NCI-H1417 treated with DMSO at 0.1 percent for 48 hours (cell line): ENCODE data around the gene KRT1.

Experiments
- DNase-seq: peaks from one replicate; lab custom pipeline; 2025; lab: John Stamatoyannopoulos, UW

Gene KRT1

DNA sequence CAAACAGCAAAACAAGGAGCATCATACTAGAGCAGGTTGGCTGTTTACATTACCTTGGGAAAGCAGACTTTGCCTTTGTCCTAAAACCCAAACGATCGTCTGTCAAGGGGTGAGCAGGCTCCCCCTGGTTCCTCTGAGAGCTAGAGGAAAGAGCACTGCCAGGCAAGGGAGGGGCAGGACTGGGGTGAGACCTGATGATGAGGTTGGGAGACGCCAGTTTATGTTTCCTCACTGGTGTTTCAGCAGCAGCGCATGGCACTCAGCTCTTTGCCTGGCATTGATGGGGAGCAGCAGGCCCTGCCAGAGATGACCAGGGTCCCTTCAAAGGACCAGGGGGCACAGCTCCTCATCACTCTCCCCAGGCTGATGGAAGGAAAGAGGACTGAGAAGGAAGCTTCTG is 20.3 kb downstream of the KRT1 start:
- no peak for DNase-seq

DNA sequence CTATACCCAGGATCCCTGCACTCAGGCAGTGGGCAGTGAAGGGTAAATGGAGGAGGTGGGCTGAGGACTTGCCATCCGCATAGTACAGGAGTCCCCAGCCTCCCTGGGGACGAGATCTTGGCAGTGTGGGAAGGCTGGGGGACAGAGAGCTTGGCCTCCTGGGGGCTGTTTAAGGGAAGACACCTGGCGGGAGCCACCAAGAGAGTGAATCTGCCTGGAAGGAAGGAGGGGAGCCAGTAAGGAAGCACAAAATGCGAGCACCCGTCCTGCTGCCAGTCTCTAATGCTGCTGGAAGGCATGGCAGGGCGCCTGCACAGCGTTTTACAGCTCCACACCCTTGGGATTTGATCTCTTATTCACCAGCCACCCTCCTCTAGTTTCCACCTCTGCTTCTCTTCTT is 20.8 kb downstream of the KRT1 start:
- DNase-seq = no peak

DNA sequence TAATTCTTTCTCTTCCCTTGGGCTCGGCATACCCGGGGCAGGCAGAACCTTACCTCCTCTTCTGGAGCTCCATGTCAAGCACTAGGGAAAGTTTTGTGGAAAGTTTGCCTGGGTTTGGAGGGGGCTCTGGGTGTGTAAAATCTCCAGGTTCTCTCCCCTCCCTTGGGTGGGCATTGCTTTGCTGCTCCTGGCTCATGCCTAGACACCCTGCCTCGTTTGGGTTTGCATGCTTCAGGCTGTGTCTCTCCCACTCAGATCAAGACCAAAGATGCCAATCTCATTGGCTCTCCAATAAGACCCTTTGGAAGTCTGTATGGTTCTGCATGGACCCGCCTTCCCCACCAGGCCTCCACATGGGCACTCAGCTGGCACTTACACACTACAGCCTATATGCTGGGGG is 22.0 kb downstream of the KRT1 start:
- no peak for DNase-seq

DNA sequence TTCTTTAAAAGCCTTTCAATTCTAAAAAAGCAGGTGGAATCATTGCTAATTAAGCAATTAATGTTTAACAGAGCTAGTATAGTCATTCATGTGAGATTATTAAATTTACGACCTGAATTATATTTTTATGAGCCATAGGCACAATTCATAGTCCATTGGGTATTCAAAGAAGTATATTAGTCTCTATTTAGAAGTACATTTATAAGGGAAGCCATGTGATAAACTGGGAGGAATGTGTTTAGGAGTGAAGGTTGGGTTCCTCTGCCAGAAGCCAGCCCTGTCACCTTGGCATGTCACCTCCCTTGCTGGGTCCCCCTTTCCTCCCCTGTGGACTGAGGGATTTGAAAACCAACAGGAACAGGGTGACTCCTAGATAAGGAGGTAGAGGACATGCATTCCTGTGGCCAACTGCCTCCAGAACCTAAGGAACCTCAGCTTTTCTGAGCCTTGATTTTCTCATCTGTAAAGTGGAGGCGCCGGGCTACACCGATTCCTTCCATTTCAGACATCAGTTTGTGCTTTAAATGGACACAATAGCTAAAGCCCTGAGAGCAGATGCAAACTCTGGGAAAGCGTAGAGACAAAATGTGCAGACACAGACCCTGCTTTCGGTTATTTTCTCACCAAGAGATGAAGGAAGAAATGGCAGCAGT is 22.8 kb downstream of the KRT1 start:
- DNase-seq = no peak

DNA sequence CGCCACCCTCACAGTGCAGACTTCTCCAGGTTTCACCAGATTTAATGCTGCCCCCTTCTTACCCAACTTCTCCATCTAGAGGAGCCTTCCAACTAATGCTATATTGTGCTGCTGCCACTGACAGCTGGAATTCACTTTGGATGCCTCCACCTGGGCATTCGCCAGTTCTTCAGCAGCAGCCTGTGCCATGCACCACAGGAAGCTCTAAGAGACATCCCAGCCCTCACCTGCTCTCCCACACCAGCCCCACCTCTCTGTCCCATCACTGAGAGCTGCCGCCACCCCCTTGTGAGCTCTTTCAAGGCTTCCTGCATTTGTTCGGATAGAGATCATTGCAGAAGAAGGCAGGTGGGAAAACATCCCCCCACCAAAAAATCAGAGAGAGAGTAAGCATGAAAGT is 23.6 kb downstream of the KRT1 start:
- no peak for DNase-seq

DNA sequence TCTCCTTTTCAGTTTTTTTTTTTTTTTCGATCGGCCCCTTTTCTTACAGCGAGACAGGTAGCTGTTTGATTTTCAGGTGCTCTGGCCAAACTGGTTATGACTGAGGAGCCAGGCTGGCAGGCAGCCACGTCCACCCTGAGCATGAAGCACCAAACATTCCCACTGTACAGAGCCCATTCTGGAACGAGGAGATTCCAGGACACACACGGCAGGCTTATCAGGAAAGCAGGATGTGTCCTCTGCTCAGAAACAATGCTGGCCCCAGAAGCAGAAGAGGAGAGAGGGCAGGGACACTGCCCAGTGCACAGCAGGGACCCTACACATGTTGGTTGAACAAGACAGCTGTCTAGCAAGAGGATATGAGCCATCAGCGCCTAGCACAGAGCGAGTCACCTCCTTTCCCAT is 24.5 kb downstream of the KRT1 start:
- no peak for DNase-seq

DNA sequence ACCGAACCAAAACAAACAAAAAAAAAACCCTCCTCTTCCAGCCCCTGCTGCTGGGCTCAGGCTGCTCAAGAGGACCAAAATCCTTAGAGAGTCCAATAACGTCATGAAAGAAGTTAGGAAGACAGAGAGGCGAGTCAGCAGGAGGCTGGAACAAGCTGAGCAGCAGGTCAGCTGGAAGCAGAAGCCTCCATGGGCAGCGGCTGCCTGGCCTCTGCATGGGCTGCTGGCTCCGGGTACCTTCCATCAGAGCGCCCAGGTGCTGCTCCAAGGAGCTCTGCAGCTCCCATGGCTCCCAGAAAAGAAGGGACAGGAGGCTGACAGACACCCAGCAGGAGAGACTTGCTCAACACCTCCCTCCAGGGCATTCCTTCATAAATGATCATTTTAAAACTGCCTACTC is 25.0 kb downstream of the KRT1 start:
- DNase-seq = no peak

DNA sequence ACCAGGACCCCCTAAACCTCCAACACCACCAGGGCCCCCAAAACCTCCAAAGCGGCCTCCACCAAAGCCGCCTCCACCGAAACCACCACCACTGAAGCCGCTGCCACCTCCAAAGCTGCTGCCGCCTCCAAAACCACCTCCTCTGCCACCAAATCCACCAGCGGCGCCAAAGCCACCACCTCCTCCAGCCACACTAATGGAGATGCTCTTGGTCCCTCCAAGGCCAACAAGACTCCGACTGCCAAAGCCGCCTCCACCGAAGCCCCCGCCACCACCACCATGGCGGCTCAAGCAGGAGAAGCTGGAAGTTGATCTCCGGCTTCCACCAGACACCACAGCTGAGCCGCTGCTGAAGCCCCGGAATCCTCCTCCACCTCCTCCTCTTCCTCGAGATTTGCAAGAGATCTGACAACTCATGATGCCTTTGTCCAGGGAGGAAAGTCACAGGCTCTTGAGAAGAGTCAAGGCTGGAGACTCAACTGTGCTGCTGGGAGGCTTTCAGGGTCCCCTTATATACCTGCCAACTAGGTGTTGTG is 28.4 kb downstream of the KRT1 start, which contains the start of gene KRT2:
Gene KRT2, minus strand, starts transcription at position 486 of the 536 bp plus-strand sequence. Its CDS starts 69 bp downstream, at position 417.
- no peak for DNase-seq

DNA sequence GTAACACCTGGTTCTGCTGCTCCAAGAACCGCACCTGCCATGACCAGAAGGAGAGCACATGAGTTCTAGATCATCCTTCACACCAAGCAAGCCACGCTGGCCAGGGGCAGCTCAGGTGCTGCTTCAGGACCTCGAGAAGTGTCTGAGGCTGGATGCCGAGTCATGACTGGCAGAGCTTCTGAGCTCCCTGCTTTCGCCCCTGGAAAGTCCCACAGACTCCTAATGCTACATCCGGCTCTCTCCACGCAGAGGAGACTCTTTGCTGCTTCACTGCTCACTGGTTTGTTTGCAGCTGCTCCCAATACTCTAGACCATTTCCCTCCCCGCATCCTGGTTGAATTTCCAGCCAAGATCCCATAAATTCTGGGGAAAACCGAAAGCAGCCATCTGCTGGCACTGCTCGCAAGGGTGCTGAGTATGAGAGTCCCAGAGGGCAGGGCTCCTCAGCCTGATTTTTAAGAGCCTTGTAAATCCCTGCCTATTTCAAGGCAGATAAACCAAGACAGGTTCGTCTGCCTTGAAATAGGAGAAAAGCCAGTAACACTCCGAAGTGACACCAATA is 29.6 kb downstream of the KRT1 start:
- no peak for DNase-seq

DNA sequence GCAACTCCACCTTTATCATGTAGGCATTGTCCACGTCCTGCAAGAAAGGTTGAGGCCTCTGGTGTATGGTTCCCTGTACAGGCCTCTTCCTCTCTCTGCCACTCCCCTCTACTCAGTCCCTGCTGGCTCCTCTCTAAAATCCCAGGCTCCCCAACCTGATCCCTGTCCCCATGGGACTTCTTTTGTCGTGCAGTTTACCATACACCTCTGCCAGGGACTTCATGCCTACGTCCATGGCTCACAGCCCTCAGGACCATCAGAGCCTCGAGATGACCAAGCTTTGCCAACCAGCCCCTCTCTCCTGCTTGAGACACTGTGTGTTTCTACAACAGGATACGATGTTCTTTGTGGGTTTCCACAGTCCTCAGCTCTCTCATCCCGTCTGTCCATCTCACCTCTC is 31.1 kb downstream of the KRT1 start:
- DNase-seq = no peak

DNA sequence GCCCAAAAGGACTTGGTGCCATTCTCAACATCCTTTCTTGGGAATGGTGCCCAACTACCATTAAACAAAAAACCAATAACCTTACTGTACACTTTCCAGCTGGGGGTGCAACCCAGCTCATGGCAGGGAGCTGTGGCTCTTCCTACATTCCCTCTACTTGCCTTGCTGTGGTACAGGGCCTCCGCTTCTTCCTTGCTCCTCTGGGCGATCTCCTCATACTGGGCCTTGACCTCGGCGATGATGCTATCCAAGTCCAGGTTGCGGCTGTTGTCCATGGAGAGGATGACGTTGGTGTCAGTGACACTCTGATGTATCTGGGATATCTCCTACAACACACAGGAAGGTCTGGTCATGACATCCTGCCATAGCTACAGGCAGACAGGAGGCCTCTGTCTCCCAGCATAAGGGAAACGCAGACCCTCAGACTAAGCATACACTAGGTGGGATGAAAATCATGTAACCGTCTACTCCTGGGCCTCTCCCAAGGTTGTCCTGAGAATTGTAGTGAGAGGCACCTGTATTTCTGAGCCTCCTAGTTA is 32.1 kb downstream of the KRT1 start:
- no peak for DNase-seq

DNA sequence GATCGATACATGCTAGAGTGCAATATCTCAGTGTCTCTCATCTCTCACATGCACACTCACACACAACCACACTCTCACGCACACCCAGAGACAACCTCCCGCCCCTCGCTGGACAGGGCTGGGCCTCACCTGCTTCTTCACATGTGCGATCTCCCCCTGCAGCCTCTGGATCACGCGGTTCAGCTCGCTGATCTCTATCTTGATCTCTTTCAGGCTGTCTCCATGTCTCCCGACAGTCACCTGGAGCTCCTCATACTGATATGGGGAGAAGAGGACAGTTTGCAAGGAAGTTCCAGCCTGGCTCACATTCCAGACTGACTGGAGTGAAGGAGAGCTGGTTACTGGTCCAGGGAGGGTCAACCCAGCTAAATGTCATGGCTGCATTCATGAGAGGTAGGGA is 32.6 kb downstream of the KRT1 start:
- no peak for DNase-seq

DNA sequence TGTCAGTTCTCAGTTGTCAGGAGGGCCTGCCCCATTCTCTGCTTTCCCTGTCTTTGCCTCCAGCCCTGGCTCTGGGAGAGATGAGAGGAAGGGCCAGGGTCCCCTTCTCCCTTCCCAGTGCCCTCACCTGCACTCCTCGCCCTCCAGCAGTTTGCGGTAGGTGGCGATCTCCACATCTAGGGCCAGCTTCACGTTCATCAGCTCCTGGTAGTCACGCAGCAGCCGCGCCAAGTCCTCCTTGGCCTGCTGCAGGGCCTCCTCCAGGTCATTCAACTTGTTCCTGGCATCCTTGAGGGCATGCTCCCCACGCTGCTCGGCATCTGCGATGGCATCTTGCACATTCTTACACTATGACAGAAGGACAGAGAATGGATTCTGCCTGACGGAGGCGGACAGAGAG is 33.6 kb downstream of the KRT1 start:
- no peak for DNase-seq

DNA sequence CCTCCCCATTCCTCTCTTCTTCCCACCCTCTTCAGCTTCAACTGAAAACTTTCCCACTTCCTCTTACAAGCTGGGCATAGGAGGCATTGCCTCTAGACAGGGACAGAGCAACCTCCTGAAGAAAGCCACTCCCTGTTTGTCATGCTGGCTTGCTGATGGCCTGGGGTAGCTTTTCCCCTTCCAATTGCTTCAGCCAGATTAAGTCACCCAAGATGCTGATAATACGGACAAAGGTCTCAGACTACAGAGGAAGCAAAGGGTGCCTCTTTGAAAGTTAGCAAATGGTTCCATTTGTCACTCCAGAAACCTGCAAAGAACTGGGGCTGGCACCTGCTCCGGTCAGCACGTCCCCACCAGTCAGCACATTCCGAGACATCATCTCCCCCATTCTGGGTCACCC is 34.2 kb downstream of the KRT1 start:
- DNase-seq = no peak

DNA sequence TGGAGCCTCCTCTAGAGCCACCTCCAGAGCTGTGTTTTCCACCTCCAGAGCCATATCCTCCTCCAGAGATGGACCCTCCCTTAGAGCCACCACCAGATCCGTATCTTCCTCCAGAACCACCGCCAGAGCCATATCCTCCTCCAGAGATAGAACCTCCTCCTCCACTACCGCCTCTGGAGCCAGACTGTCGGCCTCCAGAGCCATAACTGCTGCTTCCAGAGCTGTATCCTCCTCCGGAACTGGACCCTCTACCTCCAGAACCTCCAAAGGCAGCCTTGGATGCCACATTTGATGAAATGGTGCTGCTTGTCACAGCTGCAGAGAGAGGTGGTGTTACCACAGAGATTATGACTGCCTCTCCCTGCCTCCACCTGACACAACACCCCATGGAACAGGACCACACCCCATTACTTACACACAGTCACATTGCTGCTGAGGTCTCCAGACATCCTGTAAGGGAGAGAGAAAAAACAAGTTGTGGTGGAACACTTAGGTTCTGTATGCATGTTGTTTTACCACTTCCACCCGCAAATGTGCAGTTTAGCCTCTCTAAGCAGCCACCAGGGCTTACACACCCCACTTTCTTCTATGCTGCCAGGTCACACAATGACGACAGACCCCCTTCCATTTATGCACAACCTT is 35.0 kb downstream of the KRT1 start:
- DNase-seq = no peak

DNA sequence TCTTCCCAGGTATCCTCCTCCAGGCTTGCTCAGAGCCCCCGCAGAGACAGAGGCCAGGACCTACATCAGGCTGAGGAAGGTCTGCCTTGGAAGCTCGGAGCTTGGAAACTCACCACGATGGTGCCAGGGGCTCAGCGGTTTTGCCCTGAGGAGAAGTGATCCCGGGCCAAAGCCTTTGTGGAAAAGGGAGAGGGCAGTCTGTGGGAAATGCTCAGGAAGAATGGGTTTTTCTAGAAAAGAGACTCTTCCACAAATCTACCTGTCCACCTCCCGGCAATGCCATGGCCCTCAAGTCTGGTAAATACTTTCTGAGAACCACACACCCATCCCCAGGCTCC is 36.2 kb downstream of the KRT1 start:
- no peak for DNase-seq

DNA sequence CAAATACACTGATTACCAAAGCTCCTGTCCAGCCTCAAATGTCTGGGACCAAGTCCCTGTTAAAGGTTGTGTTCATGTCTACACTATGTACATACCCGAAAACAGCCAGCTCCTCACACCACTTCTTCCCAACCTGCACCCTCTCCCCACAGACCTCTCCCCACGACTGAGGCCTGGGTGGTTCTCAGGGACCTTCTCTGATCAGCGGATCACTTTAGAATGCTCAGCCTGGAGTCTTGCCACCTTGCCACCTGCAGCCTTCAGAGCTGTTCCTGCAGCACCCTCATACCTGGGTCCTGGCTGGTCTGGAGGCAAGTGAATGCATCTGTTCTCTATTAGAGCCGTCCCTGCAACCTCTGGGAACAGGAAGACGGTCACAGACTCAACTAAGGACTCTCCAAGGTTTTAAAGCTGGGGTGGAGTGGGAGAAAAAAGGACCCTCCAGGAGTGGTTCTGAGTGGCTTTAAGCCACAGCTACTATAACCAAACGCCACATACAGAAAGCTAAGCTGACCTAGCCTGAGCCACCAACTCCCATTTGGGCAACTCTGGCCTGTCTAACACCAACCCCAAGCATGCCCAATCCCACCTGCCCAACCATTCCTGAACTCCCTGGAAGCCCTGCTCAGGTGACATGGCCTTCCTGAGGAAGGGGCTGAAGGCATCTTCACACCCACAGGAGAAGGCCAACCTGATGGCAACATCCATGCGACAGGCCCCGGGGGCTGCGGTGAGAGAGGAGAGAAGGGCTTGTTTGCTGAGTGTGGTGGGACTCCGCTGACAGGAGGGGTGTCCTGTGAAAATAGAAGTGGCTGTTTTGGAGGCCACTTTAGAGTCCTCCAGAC is 36.8 kb downstream of the KRT1 start:
- DNase-seq = no peak

DNA sequence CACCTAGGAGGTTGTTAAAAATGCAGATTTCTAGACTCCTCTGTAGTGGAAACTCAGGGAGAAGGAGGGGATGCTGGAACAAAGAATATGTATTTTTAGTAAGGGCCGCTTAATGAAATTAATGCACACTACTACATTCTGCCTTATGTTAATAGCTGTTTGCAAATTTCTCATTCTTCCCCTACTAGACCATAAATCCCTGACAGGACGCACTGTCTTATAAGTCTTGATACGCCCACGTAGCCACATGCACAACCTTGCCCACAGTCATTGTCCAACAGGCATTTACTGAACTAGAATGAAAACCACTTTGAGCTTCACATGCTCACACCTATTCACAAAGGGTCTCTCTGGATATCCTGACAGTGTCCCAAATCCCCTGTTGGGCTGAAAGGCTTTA is 38.7 kb downstream of the KRT1 start:
- DNase-seq = no peak

DNA sequence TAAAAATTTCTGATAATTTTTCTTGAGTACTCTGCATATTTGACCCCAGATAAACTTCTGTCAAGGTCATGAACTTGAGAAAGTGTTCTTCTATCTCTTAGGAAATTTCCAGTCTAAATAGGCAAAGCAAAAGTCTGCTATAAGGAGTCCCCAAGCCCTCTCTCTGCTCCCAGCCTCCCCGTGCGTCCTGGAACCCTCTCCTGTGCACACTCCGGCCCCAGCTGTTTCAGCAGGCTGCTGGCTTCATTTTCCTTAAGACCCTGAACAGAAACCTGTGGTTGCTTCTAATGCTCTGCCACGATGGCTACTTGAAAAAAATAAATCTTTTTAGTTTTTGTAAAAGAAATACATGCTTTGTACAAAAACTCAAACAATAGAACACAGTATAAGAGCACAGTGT is 42.9 kb downstream of the KRT1 start:
- no peak for DNase-seq

DNA sequence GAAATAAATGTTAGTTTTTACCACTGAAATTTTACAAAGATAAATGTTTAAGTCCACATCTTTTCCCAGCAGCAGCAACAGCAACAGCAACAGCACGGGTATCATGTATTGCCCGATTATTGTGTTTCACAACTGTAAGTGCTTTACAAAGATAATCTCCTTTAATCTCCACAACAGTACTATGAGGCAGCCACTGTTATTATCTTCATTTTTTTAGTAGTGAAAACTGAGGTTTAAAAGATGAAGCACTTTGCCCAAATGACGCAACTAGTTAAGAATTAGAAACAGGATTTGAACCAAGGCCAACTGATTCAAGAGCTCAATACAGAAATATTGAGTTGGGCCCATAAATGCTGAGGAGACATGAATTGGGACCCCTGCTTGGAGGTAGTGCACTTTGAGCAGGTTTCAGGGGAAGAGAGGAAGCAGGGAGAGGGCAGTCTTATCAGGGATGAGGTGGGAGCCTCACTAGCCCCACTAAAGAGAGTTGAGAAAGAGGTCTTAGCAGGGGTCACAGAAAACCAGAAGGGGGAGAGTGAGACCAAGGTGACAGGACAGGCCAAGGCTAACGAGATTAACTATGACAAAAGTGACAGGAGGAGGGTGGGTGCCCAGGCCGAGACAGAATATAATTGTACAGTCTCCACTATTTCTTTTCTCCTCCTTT is 43.5 kb downstream of the KRT1 start:
- DNase-seq = no peak

DNA sequence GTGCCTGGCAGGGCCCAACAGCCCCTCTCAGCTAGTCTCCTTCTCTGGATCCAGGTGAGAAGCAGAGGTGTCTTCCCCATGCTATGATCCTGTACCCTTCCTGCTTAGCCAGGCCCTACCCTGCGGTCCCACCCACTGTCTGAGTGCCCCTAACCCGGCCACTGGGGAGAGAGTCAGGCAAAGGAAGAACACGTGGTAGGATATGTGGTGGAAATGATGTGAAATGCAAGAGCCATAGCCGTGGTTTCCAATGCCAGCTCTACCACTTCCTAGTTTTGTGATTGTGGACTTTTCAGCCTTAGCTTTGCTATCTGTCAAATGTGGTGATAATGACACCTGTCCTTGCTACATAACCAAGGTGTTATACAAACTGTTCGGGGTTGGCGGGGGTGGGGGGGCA is 44.0 kb downstream of the KRT1 start:
- DNase-seq = no peak
